ENCODE results near the gene CIART. TPM values are rescaled to one million over a fixed set of nuclear protein-coding genes. Genes with fewer than 3 reads are reported as not detected.
"Not testable (repeated sequence)": the region's sequence is repeated elsewhere in the genome, so short reads cannot be mapped to it uniquely, and the experiment has no call there.

CIART gene
- total RNA-seq, 4 donors from 2014 or later = 0.61 to 6.7 (median 2.5) TPM; not detected in 1

DNA sequence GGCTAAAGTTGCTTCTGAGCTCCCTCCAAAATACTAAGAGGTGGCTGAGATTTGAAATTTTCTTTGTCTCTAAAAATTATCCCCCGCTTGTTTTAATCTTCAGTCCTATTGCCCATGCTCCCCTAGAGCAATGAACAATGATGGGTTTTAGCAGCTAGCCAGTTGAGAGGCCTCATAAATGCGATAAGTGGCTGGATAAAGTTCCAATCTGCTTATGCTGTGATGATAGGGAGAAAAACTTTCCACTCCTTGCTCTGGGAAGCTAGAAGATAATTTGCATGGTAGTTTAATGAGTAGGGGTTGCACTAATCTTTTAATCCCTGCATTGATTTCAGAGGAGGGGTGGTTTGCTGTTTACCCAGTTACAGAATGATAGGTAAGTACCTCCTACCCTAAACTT lies 29.4 kb downstream of the CIART start:
- Histone ChIP-seq H3K9me3 (no peaks in the 10 kb centered on the region), H3K36me3 (peaks cover 0 to 35% (median 0%) of the 10 kb centered on the region in 3 donors), H3K4me3 (no peak overlapping the region), H3K27ac (no peak overlapping the region), H3K27me3 (no peaks in the 10 kb centered on the region), H3K4me1 (peaks cover 0 to 3% (median 0%) of the 10 kb centered on the region in 3 donors)
- intact Hi-C loops (cut with DNase I) = no loop called here
- TF ChIP-seq CTCF (IDR thresholded peaks at IDR 0.05) (no peak), POLR2A (IDR thresholded peaks at IDR 0.05) (no peak)
- 89 to 100% methylated on average over 2 of the region's 2 CpGs for WGBS, 2 donors
- DNase-seq = no peak

DNA sequence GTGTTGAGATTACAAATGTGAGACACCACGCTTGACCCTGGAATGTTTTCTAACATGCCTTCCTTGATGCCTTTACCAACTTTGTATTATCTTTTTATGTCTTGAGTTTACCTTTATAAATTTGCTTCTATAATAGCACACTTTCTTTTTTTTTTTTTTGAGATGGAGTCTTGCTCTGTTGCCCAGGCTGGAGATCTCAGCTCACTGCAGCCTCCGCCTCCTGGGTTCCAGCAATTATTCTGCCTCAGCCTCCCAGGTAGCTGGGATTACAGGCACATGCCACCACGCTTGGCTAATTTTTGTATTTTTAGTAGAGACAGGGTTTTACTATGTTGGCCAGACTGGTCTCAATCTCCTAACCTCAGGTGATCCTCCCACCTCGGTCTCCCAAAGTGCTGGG lies 32.3 kb downstream of the CIART start:
- H3K27me3 ChIP-seq; H3K27ac ChIP-seq; H3K36me3 ChIP-seq; H3K4me3 ChIP-seq; DNase-seq; intact Hi-C loops (cut with DNase I); H3K4me1 ChIP-seq; H3K9me3 ChIP-seq: not testable (repeated sequence)
- WGBS, 2 donors = 89 to 93% methylated on average over 4 of the region's 4 CpGs

GRCh38 chr1:150320667-150320978 lies 38.3 kb downstream of the CIART start:
- H3K27me3 ChIP-seq = no peaks in the 10 kb centered on the region
- no peaks in the 10 kb centered on the region for H3K9me3 ChIP-seq
- DNase-seq = no peak
- H3K27ac ChIP-seq = peak overlapping the region; percentile 81 to 94 (median 90)
- H3K36me3 ChIP-seq = peaks cover 0 to 18% (median under 1%) of the 10 kb centered on the region in 3 donors
- peaks cover 0 to 35% (median 12%) of the 10 kb centered on the region in 3 donors for H3K4me1 ChIP-seq
- intact Hi-C loops (cut with DNase I) = no loop called here
- TF ChIP-seq POLR2A (IDR thresholded peaks at IDR 0.05) (no peak), CTCF (IDR thresholded peaks at IDR 0.05) (no peak)
- 73 to 93% methylated on average over 7 of the region's 8 CpGs for WGBS, 2 donors
- peak overlapping the region; percentile 61 to 85 (median 80) for H3K4me3 ChIP-seq

GRCh38 chr1:150321826-150322166 lies 39.4 kb downstream of the CIART start:
- Histone ChIP-seq H3K36me3 (peaks cover 6 to 29% (median 10%) of the 10 kb centered on the region in 3 donors), H3K4me3 (peak overlapping the region; percentile 61 to 85 (median 80)), H3K27me3 (no peaks in the 10 kb centered on the region), H3K27ac (peak overlapping the region; percentile 81 to 94 (median 90)), H3K4me1 (peaks cover 0 to 35% (median 12%) of the 10 kb centered on the region in 3 donors), H3K9me3 (no peaks in the 10 kb centered on the region)
- TF ChIP-seq POLR2A (IDR thresholded peaks at IDR 0.05) = no peak
- TF ChIP-seq CTCF (IDR thresholded peaks at IDR 0.05) = no peak
- 0% methylated on average over 9 of the region's 9 CpGs for WGBS, 2 donors
- no peak for DNase-seq
- intact Hi-C loops (cut with DNase I) = no loop called here

DNA sequence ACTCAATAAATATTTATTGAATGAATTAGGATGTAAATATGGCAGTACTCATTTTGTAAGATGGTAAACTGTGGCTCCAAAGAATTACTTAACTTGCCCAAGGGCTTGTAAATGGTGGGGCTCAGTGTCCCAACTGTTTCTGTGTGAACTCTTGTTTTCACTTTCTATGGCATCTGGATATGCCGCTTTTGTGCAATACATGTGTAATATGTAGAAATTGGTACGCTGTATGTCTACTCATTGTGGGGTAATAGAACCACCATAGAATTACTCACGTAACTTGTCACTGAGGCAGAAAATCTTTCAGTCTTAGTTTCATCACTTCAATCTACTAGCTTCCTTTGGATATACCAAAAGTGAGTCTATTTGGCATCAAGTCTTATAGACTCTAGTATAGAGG lies 40.0 kb downstream of the CIART start:
- Histone ChIP-seq H3K4me3 (peak overlapping the region; percentile 61 to 85 (median 80)), H3K36me3 (peaks cover 6 to 34% (median 10%) of the 10 kb centered on the region in 3 donors)
- intact Hi-C loops (cut with DNase I) = no loop called here

More for the DNA sequence above, 40.0 kb downstream of the CIART start:
- peaks cover 0 to 35% (median 12%) of the 10 kb centered on the region in 3 donors for H3K4me1 ChIP-seq
- TF ChIP-seq CTCF (IDR thresholded peaks at IDR 0.05) = no peak
- TF ChIP-seq POLR2A (IDR thresholded peaks at IDR 0.05) = no peak
- H3K27me3 ChIP-seq = no peaks in the 10 kb centered on the region
- H3K27ac ChIP-seq = peak overlapping the region in 3 of 4 donors; percentile 81 to 94 (median 89)
- DNase-seq = no peak
- H3K9me3 ChIP-seq = no peaks in the 10 kb centered on the region
- 61 to 77% methylated on average over 3 of the region's 3 CpGs for WGBS, 2 donors

Measured in esophagus squamous epithelium (tissue), 5 donors.